ENCODE results near the gene SPATA31C2.

- TF ChIP-seq EZH2 (IDR thresholded peaks at IDR 0.05; ENCODE audit: low read depth) (no peak), CTCF (conservative IDR thresholded peaks at IDR 0.05) (no peak)
Observed at GRCh38 chr9:88108779-88109178, 29.5 kb downstream of the SPATA31C2 start.
